Thoracic aorta (tissue), 2 donors: Measurements from ENCODE around the gene ROBO1. TPM values are rescaled to one million over a fixed set of nuclear protein-coding genes. Genes with fewer than 3 reads are reported as not detected.
A peak's percentile ranks its signal among the peaks of the same experiment; 100 is the strongest.

Experiments used
- ATAC-seq: fragments of 150-250 bp; one replicate; pipeline ENCODE4 v1.8.0; 2017; ENCODE audit warnings: low read depth; ENCODE audit not compliant: insufficient number of reproducible peaks, low FRiP score
- DNase-seq: peaks from one replicate; pipeline ENCODE4 v3.0.0-alpha.2; 2020; ENCODE audit warnings: low spot score
- H3K27ac ChIP-seq, 2 donors: fragments of 200-600 bp; sonication (generic); 1 replicate in 1 of 2; 2 replicates in 1 of 2; pipeline ENCODE4 v1.5.1; 2016; ENCODE audit warnings: mild to moderate bottlenecking in 2 of 2, moderate library complexity in 2 of 2
- H3K27me3 ChIP-seq: fragments of 200-600 bp; sonication (generic); replicated peaks from 2 replicates; pipeline ENCODE4 v1.6.0; 2016; ENCODE audit warnings: mild to moderate bottlenecking; ENCODE audit not compliant: insufficient read depth
- H3K36me3 ChIP-seq: fragments of 200-600 bp; sonication (generic); one replicate; pipeline ENCODE4 v1.5.1; 2016
- H3K4me1 ChIP-seq, 2 donors: fragments of 200-600 bp; sonication (generic); 1 replicate in 1 of 2; 2 replicates in 1 of 2; pipeline versions ENCODE4 v1.5.1 to v1.6.0; 2016; ENCODE audit warnings: low read depth in 2 of 2, mild to moderate bottlenecking in 1 of 2; ENCODE audit not compliant: control insufficient read depth in 1 of 2
- H3K4me3 ChIP-seq: fragments of 200-600 bp; sonication (generic); 2 replicates; pipeline ENCODE4 v1.5.1; 2016; ENCODE audit warnings: mild to moderate bottlenecking
- H3K9me3 ChIP-seq: fragments of 200-600 bp; sonication (generic); 2 replicates; pipeline ENCODE4 v1.5.1; 2016
- total RNA-seq, 2 donors: library from RNA; depleted of rRNA; stranded (reverse); fragments of >200 nt; gene quantifications; one replicate each; pipeline versions ENCODE4 v1.1.0 to v1.2.3, GENCODE V29; 2016
- TF ChIP-seq, protein P1 (sequence below): fragments of 200-600 bp; sonication (generic); IDR thresholded peaks from one replicate; pipeline ENCODE4 v1.5.1; 2019; ENCODE audit warnings: antibody characterized with exemption

ROBO1 gene
- total RNA-seq = 10 to 100 TPM; 13.3 to 24.4 TPM

DNA sequence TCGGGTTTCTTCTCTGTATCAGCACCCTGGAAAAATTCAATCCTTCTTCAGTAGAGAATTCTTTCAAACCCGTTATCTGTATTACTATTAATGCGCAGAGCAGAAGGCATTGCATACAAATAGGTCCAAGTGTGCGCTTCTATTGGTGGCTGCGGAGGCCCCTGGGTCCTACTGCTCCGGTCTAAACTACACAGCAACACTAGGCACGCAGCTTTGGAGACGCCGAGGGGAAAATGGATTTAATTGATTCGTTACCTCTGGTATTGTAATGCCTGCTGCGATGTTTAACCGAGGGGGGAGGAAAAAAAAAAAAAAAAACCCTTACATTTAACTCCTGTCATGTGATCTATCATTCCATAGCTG lies at the start of gene ROBO1:
ROBO1 (minus strand) TSS at position 94 of the 363 bp plus-strand sequence.
- no peaks in the 10 kb centered on the region for H3K9me3 ChIP-seq
- no peak for ATAC-seq

GRCh38 chr3:79817224-79817623 lies 49.4 kb upstream of the ROBO1 start:
- no peaks in the 10 kb centered on the region for H3K27me3 ChIP-seq

More for the DNA sequence above, at the start of gene ROBO1:
- H3K4me1 ChIP-seq = peaks cover 0 to 13% of the 10 kb centered on the region in 2 donors
- H3K27me3 ChIP-seq = no peaks in the 10 kb centered on the region
- peak within 1 kb of the TSS; percentile 44 for H3K4me3 ChIP-seq
- TF ChIP-seq, protein P1, sequence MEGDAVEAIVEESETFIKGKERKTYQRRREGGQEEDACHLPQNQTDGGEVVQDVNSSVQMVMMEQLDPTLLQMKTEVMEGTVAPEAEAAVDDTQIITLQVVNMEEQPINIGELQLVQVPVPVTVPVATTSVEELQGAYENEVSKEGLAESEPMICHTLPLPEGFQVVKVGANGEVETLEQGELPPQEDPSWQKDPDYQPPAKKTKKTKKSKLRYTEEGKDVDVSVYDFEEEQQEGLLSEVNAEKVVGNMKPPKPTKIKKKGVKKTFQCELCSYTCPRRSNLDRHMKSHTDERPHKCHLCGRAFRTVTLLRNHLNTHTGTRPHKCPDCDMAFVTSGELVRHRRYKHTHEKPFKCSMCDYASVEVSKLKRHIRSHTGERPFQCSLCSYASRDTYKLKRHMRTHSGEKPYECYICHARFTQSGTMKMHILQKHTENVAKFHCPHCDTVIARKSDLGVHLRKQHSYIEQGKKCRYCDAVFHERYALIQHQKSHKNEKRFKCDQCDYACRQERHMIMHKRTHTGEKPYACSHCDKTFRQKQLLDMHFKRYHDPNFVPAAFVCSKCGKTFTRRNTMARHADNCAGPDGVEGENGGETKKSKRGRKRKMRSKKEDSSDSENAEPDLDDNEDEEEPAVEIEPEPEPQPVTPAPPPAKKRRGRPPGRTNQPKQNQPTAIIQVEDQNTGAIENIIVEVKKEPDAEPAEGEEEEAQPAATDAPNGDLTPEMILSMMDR = no peak
- DNase-seq = no peak
- no peak within 1 kb of the TSS for H3K27ac ChIP-seq
- H3K36me3 ChIP-seq = no peaks in the 10 kb centered on the region

GRCh38 chr3:79815478-79815877 lies 47.7 kb upstream of the ROBO1 start:
- TF ChIP-seq, protein P1 = no peak
- H3K4me3 ChIP-seq = no peak overlapping the region
- H3K4me1 ChIP-seq = no peaks in the 10 kb centered on the region
- ATAC-seq (no peak), DNase-seq (no peak)
- H3K9me3 ChIP-seq = peaks cover 5% of the 10 kb centered on the region
- H3K27ac ChIP-seq = no peak overlapping the region
- H3K36me3 ChIP-seq = no peaks in the 10 kb centered on the region
- no peaks in the 10 kb centered on the region for H3K27me3 ChIP-seq

More at GRCh38 chr3:79817224-79817623, 49.4 kb upstream of the ROBO1 start:
- TF ChIP-seq, protein P1 = no peak
- H3K4me1 ChIP-seq = no peaks in the 10 kb centered on the region
- no peak overlapping the region for H3K4me3 ChIP-seq
- DNase-seq = no peak
- H3K36me3 ChIP-seq = no peaks in the 10 kb centered on the region
- ATAC-seq = no peak
- H3K9me3 ChIP-seq = peaks cover 5% of the 10 kb centered on the region
- no peak overlapping the region for H3K27ac ChIP-seq

- H3K27ac ChIP-seq = no peak overlapping the region
- H3K9me3 ChIP-seq = no peaks in the 10 kb centered on the region
- no peaks in the 10 kb centered on the region for H3K36me3 ChIP-seq
- no peak overlapping the region for H3K4me3 ChIP-seq
- no peaks in the 10 kb centered on the region for H3K27me3 ChIP-seq
- no peak for DNase-seq
- H3K4me1 ChIP-seq = no peaks in the 10 kb centered on the region
- TF ChIP-seq, protein P1 = no peak
- ATAC-seq = no peak
Observed at GRCh38 chr3:79810581-79810980, 42.8 kb upstream of the ROBO1 start.

GRCh38 chr3:79810092-79810491 lies 42.3 kb upstream of the ROBO1 start:
- ATAC-seq (no peak), DNase-seq (no peak)
- TF ChIP-seq, protein P1 = no peak
- Histone ChIP-seq H3K4me3 (no peak overlapping the region), H3K9me3 (no peaks in the 10 kb centered on the region), H3K27me3 (no peaks in the 10 kb centered on the region), H3K27ac (no peak overlapping the region), H3K36me3 (no peaks in the 10 kb centered on the region), H3K4me1 (no peaks in the 10 kb centered on the region)
